ENCODE data around the gene DIS3L2.

DIS3L2 gene

GRCh38 chr2:232280341-232280740, 318.8 kb downstream of the DIS3L2 start:
- no peak for DNase-seq

- DNase-seq, result no peak
These were observed 320.5 kb downstream of the DIS3L2 start for GRCh38 chr2:232281858-232282507.

- no peak for DNase-seq
These were observed 321.1 kb downstream of the DIS3L2 start for GRCh38 chr2:232282508-232283055.

GRCh38 chr2:232286001-232286868, 324.7 kb downstream of the DIS3L2 start:
- DNase-seq, result no peak

- no peak for DNase-seq
These were observed 325.8 kb downstream of the DIS3L2 start for GRCh38 chr2:232287316-232287715.

GRCh38 chr2:232288489-232289030, 327.0 kb downstream of the DIS3L2 start:
- no peak for DNase-seq

GRCh38 chr2:232290668-232291067, 329.2 kb downstream of the DIS3L2 start:
- peak; percentile 56 for DNase-seq

GRCh38 chr2:232291343-232291742, 329.8 kb downstream of the DIS3L2 start:
- DNase-seq, result no peak

GRCh38 chr2:232292395-232293154, 331.1 kb downstream of the DIS3L2 start:
- no peak for DNase-seq

- no peak for DNase-seq
These were observed 331.7 kb downstream of the DIS3L2 start for GRCh38 chr2:232293191-232293590.

- DNase-seq, result no peak
These were observed 334.5 kb downstream of the DIS3L2 start for GRCh38 chr2:232295971-232296370.

GRCh38 chr2:232296776-232297525, 335.4 kb downstream of the DIS3L2 start:
- DNase-seq, result no peak

- no peak for DNase-seq
These were observed 337.6 kb downstream of the DIS3L2 start for GRCh38 chr2:232299084-232299483.

GRCh38 chr2:232299927-232300674, 338.6 kb downstream of the DIS3L2 start:
- DNase-seq, result no peak

- DNase-seq, result no peak
These were observed 339.4 kb downstream of the DIS3L2 start for GRCh38 chr2:232300894-232301387.

GRCh38 chr2:232304236-232304635, 342.7 kb downstream of the DIS3L2 start:
- DNase-seq, result no peak

- no peak for DNase-seq
These were observed 345.3 kb downstream of the DIS3L2 start for GRCh38 chr2:232306741-232307305.

GRCh38 chr2:232307854-232308253, 346.3 kb downstream of the DIS3L2 start:
- DNase-seq, result no peak

- DNase-seq, result no peak
These were observed 347.5 kb downstream of the DIS3L2 start for GRCh38 chr2:232308986-232309385.

- DNase-seq, result no peak
These were observed 348.1 kb downstream of the DIS3L2 start for GRCh38 chr2:232309592-232309991.

GRCh38 chr2:232310121-232310520, 348.6 kb downstream of the DIS3L2 start:
- peak; percentile 56 for DNase-seq

All from femur (tissue), 1 donor.